GM12801 (cell line): Measurements from ENCODE around the gene DOCK2.

Source experiments
- CTCF ChIP-seq: IDR thresholded peaks from one replicate; pipeline ENCODE4 v1.5.1; 2011; ENCODE audit warnings: control low read depth; ENCODE audit not compliant: insufficient read length; ENCODE audit errors: extremely low read depth

Gene DOCK2

GRCh38 chr5:169904508-169904907 lies 267.4 kb downstream of the DOCK2 start:
- no peak for TF ChIP-seq CTCF

DNA sequence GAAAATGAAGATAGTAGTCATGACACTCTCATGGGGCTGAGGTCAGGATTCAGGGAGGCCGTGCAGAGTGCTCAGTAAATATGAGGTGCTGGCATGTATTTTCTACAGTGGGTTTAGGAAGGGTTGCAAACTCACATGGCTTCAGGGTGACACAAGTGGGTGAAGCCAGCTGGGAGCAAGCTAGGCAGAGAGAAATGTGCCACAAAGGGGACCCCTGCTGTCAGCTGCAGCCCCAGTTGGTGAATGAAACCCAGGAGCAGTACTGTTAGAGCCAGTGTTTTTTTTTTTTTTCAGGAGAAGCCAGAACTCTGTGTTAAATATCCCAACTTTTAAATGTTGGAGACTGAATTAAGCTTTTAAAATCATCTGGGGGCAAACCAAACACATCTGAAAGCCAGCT lies 267.9 kb downstream of the DOCK2 start:
- TF ChIP-seq CTCF = no peak

GRCh38 chr5:169906745-169907649 lies 269.9 kb downstream of the DOCK2 start:
- TF ChIP-seq CTCF = no peak

GRCh38 chr5:169908864-169909263 lies 271.8 kb downstream of the DOCK2 start:
- TF ChIP-seq CTCF = no peak

GRCh38 chr5:169909945-169910344 lies 272.9 kb downstream of the DOCK2 start:
- TF ChIP-seq CTCF = no peak

- TF ChIP-seq CTCF = no peak
These were observed 273.3 kb downstream of the DOCK2 start for GRCh38 chr5:169910393-169910792.

GRCh38 chr5:169911448-169912212 lies 274.6 kb downstream of the DOCK2 start:
- TF ChIP-seq CTCF = no peak
